Mucosa of descending colon (tissue), 3 donors: Measurements from ENCODE around the gene CDC42EP1. TPM values are rescaled to one million over a fixed set of nuclear protein-coding genes. Genes with fewer than 3 reads are reported as not detected.
A peak's percentile ranks its signal among the peaks of the same experiment; 100 is the strongest.
"Not testable (repeated sequence)": the region's sequence is repeated elsewhere in the genome, so short reads cannot be mapped to it uniquely, and the experiment has no call there.

Source experiments
- ATAC-seq: fragments of 200-7000 bp; cut with Tn5 transposase; one replicate; pipeline ENCODE4 v1.9.1; 2020; ENCODE audit warnings: mild to moderate bottlenecking, moderate library complexity
- DNase-seq, 3 donors: peaks; one replicate each; pipeline ENCODE4 v3.0.0-alpha.2; 2020
- H3K36me3 ChIP-seq: fragments of 200-600 bp; one replicate; pipeline ENCODE4 v1.8.0; 2021; ENCODE audit warnings: low read depth, mild to moderate bottlenecking
- H3K4me1 ChIP-seq: fragments of 200-600 bp; one replicate; pipeline ENCODE4 v1.8.0; 2021; ENCODE audit warnings: low read depth, mild to moderate bottlenecking
- H3K4me3 ChIP-seq: fragments of 200-600 bp; one replicate; pipeline ENCODE4 v1.8.0; 2021; ENCODE audit warnings: mild to moderate bottlenecking
- H3K9me3 ChIP-seq: fragments of 200-600 bp; one replicate; pipeline ENCODE4 v1.8.0; 2021; ENCODE audit warnings: mild to moderate bottlenecking
- CTCF ChIP-seq: fragments of 200-600 bp; IDR thresholded peaks from one replicate; pipeline ENCODE4 v1.8.0; 2022; ENCODE audit warnings: antibody characterized with exemption, mild to moderate bottlenecking
- intact Hi-C, 2 donors: fragments of 100-400 bp; cut with DNase I in 1 of 2; cut with micrococcal nuclease in 1 of 2; formaldehyde crosslinking; loops; one replicate each; pipeline versions ENCODE4 v1.11.0 to v1.11.1; 2022; cut with DNase I, micrococcal nuclease
- total RNA-seq, 3 donors: library from RNA; stranded (reverse); fragmentation: NEBNext Ultra II Directional in 2 of 3; extraction: Animal tissue kit (Norgen Biotek cat#: 25700) in 2 of 3; gene quantifications; one replicate each; pipeline versions ENCODE4 v1.2.1 to v1.2.4, GENCODE V29; 2021 to 2023
- donor health status: DM: no; HTN: no; CAD: no; lungs with moderate emphysema.
- donor health status: DM: no; HTN: no; CAD: no.
- donor health status: DM: no; HTN: yes; CAD: no.

Gene CDC42EP1
- total RNA-seq, 3 donors from 2014 or later, result 31.5 to 52.0 (median 48.2) TPM

- intact Hi-C loops, result loop anchor here in 1 of 2 donors (10.0 kb wide), 1 partner anchor 57 kb away; no protein-coding TSS in a partner anchor
- no peak for DNase-seq
- Histone ChIP-seq H3K4me1 (peaks cover 14% of the 10 kb centered on the region), H3K4me3 (no peak overlapping the region), H3K9me3 (no peaks in the 10 kb centered on the region), H3K36me3 (no peaks in the 10 kb centered on the region)
- no peak for TF ChIP-seq CTCF
- ATAC-seq, result no peak
Measured at GRCh38 chr22:37591823-37592404, 31.6 kb downstream of the CDC42EP1 start.

- no peaks in the 10 kb centered on the region for H3K9me3 ChIP-seq
- no peak for ATAC-seq
- no peak for TF ChIP-seq CTCF
- no peaks in the 10 kb centered on the region for H3K36me3 ChIP-seq
- no peak overlapping the region for H3K4me3 ChIP-seq
- intact Hi-C loops, result loop anchor here in 1 of 2 donors (10.0 kb wide), 1 partner anchor 59 kb away; no protein-coding TSS in a partner anchor
- no peak for DNase-seq
- peaks cover 5% of the 10 kb centered on the region for H3K4me1 ChIP-seq
Measured at GRCh38 chr22:37594237-37594636, 34.0 kb downstream of the CDC42EP1 start.

GRCh38 chr22:37599153-37599552 lies 38.9 kb downstream of the CDC42EP1 start:
- Histone ChIP-seq H3K9me3 (no peaks in the 10 kb centered on the region), H3K4me1 (peaks cover 17% of the 10 kb centered on the region), H3K4me3 (no peak overlapping the region), H3K36me3 (no peaks in the 10 kb centered on the region)
- intact Hi-C loops, result loop anchor here in 1 of 2 donors (10.0 kb wide), 1 partner anchor 64 kb away; no protein-coding TSS in a partner anchor
- TF ChIP-seq CTCF, result no peak
- ATAC-seq (peak; percentile 76), DNase-seq (peak in 2 of 3 donors; percentile 70 to 94)

GRCh38 chr22:37601203-37601539 lies 40.9 kb downstream of the CDC42EP1 start:
- Histone ChIP-seq H3K4me1 (peaks cover 21% of the 10 kb centered on the region), H3K36me3 (no peaks in the 10 kb centered on the region), H3K4me3 (no peak overlapping the region), H3K9me3 (no peaks in the 10 kb centered on the region)
- intact Hi-C loops, result no loop called here
- peak in 1 of 3 donors; percentile 48 for DNase-seq
- no peak for TF ChIP-seq CTCF
- ATAC-seq, result peak; percentile 52

GRCh38 chr22:37601540-37602442 lies 41.5 kb downstream of the CDC42EP1 start:
- H3K9me3 ChIP-seq, result no peaks in the 10 kb centered on the region
- DNase-seq, result peak in 2 of 3 donors; percentile 56 to 78
- no peak overlapping the region for H3K4me3 ChIP-seq
- intact Hi-C loops, result no loop called here
- peaks cover 27% of the 10 kb centered on the region for H3K4me1 ChIP-seq
- no peak for TF ChIP-seq CTCF
- H3K36me3 ChIP-seq, result no peaks in the 10 kb centered on the region
- peak; percentile 90 for ATAC-seq

- DNase-seq, intact Hi-C loops, H3K36me3 ChIP-seq, ATAC-seq, H3K4me3 ChIP-seq, H3K9me3 ChIP-seq: not testable (repeated sequence)
- H3K4me1 ChIP-seq, result peaks cover 36% of the 10 kb centered on the region
Measured at GRCh38 chr22:37602546-37603277, 42.4 kb downstream of the CDC42EP1 start.
